ENCODE data around the gene MPZL2.
"Not testable (repeated sequence)": the region's sequence is repeated elsewhere in the genome, so short reads cannot be mapped to it uniquely, and the experiment has no call there.

DNA sequence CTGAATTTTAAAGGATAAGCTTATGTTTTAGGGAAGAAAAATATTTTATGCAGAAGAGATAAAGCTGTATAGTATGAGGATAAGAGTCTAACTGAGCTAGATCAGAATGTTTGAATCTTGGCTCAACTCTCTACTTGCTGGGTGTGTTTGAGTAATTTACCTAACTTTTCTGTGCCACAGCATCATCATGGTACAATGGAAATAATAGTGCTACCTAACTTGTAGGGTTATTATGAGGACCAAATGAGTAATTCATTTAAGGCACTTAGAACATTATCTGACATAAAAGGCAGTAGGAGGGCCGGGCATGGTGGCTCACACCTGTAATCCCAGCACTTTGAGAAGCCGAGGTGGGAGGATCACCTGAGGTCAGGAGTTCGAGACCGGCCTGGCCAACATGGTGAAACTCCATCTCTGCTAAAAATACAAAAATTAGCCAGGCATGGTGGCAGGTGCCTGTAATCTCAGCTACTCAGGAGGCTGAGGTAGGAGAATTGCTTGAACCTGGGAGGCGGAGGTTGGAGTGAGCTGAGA lies 45.0 kb upstream of the MPZL2 start:
- not testable (repeated sequence) for TF ChIP-seq POLR2A (IDR thresholded peaks at IDR 0.05; ENCODE audit: low read depth); CTCF (IDR thresholded peaks at IDR 0.05); POLR2AphosphoS5 (IDR thresholded peaks at IDR 0.05); EP300 (IDR thresholded peaks at IDR 0.05)
